ENCODE data around the gene CDC34. TPM values are rescaled to one million over a fixed set of nuclear protein-coding genes. Genes with fewer than 3 reads are reported as not detected.

The CDC34 gene
- total and polyA plus RNA-seq, 9 of the 15 experiments (the other 6 are each of a cell fraction or from before 2014, with no cell fraction given) = 0.80 to 203 (median 65.5) TPM

DNA sequence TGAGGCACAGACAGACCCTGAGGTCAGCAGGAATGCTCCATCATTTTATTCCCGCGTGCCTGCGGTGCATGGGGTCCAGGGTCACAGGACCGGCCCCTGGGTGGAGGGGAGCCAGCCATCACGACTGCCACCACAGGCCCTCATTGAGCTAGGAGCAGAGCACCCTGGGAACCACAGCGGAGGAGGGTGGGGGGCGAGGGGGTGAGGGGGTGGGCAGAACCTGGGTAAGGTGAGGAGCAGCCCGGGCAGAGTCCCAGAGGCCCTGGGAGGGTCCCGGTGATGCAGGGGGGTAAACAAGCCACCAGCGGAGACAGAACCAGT lies 36.5 kb upstream of the CDC34 start:
- Histone ChIP-seq H3K9ac (ENCODE audit: insufficient read depth in 1 of 2, low read depth in 2 of 2, low read length in 2 of 2) (no peak overlapping the region), H3K9me3 (replicated peaks; ENCODE audit: control insufficient read depth, insufficient read depth, low read depth, low read length) (no peaks in the 10 kb centered on the region), H3K79me2 (ENCODE audit: control insufficient read depth, insufficient read depth, low read length) (no peaks in the 10 kb centered on the region), H3K27me3 (ENCODE audit: control insufficient read depth in 2 of 2, insufficient read depth in 2 of 2, low read length in 2 of 2) (no peaks in the 10 kb centered on the region), H2AFZ (ENCODE audit: low read depth, low read length) (no peak overlapping the region), H3K4me3 (no peak overlapping the region), H3K9me1 (ENCODE audit: control insufficient read depth, insufficient read depth, low read length) (no peaks in the 10 kb centered on the region), H3K36me3 (ENCODE audit: control insufficient read depth, insufficient read depth, low read length) (no peaks in the 10 kb centered on the region), H4K20me1 (replicated peaks; ENCODE audit: control insufficient read depth, insufficient read depth, low read length) (no peaks in the 10 kb centered on the region), H3K4me2 (ENCODE audit: insufficient read depth, low read length) (no peak overlapping the region), H3K4me1 (replicated peaks in 1 of 2; ENCODE audit: control insufficient read depth in 2 of 2, insufficient read depth in 2 of 2, low read length in 2 of 2) (peaks cover 0 to 60% of the 10 kb centered on the region in 2 experiments; a peak in 3 of 5 replicates), H3K27ac (ENCODE audit: extremely low read depth, low read depth, low read length) (no peak overlapping the region)
- intact Hi-C loops (cut with micrococcal nuclease) = no loop called here
- in situ Hi-C loops (cut with MboI) = no loop called here
- no peak for TF ChIP-seq POLR2H (tag; IDR thresholded peaks at IDR 0.05; ENCODE audit: low read depth)
- TF ChIP-seq, protein P1, sequence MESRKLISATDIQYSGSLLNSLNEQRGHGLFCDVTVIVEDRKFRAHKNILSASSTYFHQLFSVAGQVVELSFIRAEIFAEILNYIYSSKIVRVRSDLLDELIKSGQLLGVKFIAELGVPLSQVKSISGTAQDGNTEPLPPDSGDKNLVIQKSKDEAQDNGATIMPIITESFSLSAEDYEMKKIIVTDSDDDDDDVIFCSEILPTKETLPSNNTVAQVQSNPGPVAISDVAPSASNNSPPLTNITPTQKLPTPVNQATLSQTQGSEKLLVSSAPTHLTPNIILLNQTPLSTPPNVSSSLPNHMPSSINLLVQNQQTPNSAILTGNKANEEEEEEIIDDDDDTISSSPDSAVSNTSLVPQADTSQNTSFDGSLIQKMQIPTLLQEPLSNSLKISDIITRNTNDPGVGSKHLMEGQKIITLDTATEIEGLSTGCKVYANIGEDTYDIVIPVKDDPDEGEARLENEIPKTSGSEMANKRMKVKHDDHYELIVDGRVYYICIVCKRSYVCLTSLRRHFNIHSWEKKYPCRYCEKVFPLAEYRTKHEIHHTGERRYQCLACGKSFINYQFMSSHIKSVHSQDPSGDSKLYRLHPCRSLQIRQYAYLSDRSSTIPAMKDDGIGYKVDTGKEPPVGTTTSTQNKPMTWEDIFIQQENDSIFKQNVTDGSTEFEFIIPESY (CRISPR knock-in tag; IDR thresholded peaks at IDR 0.05) = peak; percentile 7; the same call in 1 of the 2 replicates
- no peak for DNase-seq (ENCODE audit: extremely low read depth in 1 of 4, low spot score in 3 of 4)
- no TSS peak for BruUV-seq (replicated peaks)
- CTCF ChIA-PET (ENCODE audit: low intra/inter-chr PET ratio) = no interaction called here
- POLR2A ChIA-PET = interaction anchor here (0.5 to 1.8 kb wide), 4 partner anchors 11 to 205 kb away, joined by 3 to 6 read pairs (median 4); no protein-coding TSS in a partner anchor
- 40% methylated on average over 9 of the region's 10 CpGs for WGBS (ENCODE audit: insufficient coverage, low coverage, missing lambda C conversion rate)
- no peak for FAIRE-seq
- ATAC-seq = no peak

Data from K562 (cell line).